GM21576 (cell line): ENCODE data around the gene MYF5.

Experiments
- ATAC-seq: cut with Tn5 transposase; IDR thresholded peaks from one replicate; pipeline ENCODE4 v1.9.1; 2021; ENCODE audit warnings: mild to moderate bottlenecking, moderate library complexity; ENCODE audit not compliant: unreplicated experiment

The MYF5 gene

GRCh38 chr12:80756875-80757274, 40.2 kb downstream of the MYF5 start:
- peak; percentile 69 for ATAC-seq

GRCh38 chr12:80761838-80762237, 45.1 kb downstream of the MYF5 start:
- no peak for ATAC-seq

- ATAC-seq = no peak
These were observed 47.2 kb downstream of the MYF5 start for GRCh38 chr12:80763874-80764273.

- ATAC-seq = no peak
These were observed 49.5 kb downstream of the MYF5 start for GRCh38 chr12:80766210-80766609.

GRCh38 chr12:80766897-80767296, 50.2 kb downstream of the MYF5 start:
- peak; percentile 86 for ATAC-seq
